HG03457 (cell line): ENCODE measurements around the gene MOB2.

ENCODE experiments used
- ATAC-seq: cut with Tn5 transposase; IDR thresholded peaks from one replicate; pipeline ENCODE4 v1.9.1; 2021; ENCODE audit warnings: moderate number of reproducible peaks; ENCODE audit not compliant: unreplicated experiment

The MOB2 gene

DNA sequence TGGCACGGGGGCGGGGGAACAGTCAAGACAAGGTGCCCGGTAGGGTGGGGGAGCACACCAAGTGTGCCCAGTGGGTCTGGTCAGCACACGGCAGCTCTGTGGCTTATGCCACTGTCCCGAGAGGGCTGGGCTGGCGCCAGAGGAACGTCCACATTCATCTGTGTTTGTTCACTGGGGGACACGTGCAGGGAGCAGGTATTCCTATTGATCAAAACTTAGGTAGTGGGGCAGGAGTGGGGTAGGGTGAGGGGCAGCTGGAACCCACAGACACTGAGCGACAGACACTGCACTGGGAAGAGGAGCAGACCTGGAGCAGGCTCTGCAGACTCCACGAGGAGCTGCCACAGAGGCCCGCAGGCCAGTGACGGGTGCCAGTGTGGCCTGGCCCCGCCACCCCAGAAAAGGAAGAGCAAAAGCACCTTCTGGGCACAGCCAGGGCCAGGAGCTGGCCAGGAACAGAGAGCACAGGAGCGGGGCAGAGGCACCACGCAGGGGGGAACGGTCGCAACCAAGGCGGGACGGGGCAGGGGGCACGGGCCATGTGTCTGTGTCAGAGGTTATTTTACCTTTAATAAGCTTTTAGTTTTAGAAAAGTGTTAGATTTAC lies 2.1 kb upstream of the MOB2 start:
- ATAC-seq, result no peak

DNA sequence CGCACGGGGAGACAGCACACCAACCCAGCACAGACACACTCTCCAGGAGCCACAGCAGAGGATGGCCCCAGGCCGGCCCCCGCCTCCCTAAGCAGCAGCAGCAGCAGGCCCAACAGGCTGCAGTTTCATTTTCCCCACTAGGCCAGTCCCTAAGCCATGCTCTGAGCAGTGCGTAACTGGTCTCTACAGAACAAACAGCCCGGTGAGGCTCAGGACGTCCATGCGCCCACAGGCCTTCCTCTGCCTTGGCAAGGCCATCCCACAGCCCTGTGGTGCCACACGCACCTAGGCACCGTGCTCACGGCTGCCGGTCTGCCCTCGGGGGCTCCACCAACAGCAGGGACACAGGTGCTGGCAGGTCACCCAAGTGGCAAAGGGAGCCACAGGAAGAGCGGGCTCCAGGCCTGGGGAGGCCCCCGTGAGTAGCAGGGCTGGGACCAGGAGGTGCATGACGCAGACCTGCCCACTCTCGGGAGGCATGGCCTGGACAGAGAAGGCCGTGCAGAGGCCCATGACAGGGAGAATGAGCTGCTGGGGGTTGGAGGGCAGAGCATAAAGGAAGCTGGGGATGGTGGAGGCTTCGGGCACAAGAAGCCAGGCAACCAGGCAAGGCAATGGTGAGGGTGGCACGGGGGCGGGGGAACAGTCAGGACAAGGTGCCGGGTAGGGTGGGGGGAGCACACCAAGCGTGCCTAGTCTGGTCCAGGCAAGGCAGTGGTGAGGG lies 1.4 kb upstream of the MOB2 start:
- ATAC-seq, result no peak

DNA sequence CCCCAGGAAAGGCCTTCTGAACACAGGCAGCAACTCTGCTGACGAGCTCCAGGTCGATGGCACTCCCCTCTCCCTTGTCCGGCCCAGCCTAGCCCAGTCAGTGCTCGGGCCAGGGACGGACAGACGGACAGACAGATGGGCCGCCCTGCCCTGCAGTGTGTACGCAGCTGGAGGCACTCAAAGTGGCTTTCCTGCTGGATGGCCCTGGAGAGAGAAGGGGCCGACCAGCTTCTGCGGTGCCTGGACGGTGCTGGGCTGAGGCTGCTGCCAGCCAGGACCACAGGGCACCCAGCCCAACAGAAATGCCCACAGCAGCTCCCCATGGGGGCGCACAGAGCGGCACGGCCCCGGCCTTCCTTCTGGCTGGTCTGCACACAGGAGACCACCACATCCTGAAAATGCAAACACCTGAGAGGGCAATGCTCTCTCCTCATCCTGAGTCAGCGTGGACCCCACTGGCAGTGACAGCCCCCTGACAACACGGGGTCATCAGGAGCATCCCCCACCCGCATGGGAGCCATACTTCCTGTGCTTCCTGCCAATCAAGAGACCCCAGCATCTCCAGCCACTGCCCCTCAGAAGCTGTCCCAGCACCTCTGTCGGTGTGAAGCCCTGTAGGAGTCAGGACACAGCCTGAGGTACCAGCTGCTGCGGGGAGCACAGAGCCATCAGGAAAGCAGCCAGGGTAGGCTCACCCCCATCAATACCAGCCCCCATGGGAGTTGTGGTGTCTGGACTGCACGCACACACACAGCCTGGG lies 692 bp upstream of the MOB2 start:
- ATAC-seq, result no peak

DNA sequence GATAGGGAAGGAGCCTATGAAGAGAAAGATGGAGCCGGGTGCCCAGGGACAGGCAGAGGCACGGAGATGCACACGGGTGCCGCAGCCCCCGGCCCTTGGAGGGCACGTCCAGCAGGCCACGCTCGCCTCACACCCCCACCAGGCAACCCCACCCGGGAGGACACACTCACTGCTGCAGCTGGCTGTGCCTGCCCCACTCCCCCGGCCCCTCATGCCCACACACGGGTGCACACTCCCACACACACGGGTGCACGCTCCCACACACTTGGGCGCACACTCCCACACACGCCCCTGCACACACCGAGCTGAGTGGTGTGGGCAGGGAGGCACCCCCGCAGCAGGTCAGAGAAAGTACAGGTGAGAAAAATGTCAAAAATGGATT lies 1.1 kb downstream of the MOB2 start:
- no peak for ATAC-seq

DNA sequence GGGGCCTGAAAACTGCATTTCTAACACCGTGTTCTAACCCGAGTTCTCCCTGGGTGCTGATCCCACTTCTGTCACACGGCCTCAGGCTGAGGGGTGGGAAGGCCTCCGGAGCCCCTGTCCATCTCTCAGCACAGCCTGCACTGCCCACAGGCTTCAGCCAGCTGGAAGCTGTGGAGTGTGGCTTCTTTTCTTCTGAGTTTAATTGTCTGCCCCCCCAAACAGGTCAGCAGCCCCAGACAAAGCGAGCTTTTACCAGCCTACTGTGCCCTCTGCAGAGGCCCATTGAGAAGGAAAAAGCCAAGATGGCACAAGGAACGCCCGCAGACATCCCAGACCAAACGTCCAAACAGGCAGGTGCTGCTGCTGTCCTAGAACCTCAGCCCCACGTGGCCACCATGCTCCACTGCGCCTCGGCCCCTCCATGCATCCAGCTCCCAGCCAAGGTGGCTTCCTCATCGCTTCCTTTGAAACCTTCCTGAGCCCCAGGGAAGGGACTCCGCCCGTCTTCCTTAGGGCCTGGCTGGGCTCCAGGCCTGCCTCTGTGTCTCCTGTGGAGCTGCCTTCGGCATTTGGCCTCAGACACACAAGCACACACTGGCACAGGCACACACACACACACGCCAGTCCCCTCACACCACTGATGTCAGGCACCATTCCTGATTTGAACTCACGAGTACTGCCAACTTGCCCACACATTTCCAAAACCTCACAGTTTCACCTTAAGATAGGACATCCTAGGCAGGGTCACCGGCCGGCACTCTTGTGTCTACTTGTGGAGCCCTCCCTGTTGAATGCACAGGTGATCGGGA lies 1.7 kb downstream of the MOB2 start:
- no peak for ATAC-seq

DNA sequence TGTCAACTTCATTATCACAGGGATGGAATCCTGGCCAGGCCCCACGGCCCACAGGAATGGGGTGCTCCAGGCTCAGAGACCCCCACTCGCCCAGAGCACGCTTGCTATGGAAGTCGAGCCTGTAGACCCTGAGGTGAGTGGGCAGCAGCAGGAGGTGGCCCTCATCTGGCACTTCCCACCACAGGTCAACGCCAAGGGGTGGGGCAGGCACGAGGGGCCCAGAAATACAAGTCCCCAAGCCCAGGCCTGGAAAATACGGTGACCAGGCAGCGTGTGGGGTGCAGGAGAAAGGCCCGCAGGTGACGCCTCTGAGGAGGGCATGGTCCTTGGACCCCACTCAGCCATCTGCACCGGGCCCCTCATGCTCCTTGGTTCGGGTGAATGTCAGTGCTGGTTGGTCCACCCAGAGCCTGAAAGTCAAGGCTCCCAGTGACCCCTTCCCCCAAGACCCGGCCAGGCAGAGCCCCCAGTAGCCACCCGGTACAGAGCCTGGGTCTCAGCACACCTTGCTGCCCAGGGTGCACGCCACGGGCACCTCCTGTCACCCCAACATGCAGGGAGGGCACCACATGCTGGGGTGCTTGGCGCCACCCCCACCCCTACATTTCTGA lies 2.4 kb downstream of the MOB2 start:
- ATAC-seq, result no peak

DNA sequence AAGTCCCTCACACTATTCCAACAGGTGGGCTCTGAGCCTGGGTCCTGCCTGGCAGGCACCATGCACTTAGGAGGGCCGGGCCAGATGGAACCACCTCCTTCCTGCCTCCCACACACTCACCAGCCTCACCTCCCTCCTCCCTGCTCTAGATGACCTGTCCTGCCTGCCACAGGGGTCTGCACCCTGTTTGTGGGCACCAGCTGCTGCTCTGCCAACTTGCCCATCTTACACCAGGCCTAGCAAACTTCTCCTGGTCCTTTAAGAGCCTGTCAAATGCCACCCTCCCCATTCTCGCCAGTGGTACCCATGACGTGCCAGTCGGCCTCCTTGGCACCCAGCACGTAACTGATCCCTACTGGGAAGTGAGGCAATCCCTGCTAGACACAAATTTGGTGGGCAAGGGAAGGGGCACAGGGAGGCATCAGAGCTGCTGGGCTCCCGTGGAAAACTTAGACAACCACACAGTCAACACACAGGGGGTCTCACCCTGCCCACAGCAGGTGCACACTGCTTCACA lies 3.1 kb downstream of the MOB2 start:
- ATAC-seq, result no peak

DNA sequence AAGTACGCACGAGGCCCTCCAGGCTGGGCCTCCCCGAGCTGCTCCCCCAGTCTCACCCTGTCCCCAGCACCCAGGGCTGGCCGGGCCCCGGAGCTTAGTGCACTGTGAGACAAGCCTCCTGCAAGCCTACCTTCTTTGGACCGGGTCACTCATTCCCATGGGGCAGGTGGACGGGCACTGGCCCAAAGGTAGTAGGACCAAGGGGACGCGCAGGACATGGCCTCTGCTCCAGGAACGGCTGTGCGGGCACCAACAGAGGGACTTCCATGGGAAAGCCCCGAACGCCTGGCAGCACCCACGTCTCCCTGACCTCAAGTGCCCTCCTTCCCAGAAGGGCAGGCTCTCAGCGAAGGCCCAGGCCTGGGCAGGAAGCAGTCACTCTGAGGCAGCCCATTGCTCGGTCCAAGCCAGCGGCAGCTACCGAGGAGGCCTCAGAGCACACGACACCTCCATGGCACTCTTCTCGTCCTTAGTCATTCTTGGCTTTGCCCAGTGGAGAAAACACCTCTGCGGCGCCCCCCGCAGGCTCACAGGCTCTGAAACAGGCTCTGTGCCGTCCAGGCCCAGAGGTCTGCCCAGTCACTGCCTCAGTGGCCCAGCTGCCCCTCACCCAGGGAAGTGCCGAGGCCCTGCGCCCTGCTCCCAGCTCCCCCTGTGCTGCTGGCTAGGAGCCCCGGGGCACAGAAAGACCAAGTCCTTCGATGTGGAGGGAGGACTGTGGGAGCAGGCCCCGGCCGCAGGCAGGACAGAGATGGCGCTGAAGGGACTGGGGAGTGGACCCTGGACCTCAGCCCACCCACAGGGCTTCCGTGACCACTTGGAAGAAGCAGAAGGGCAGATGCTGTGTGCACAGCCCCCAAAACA lies 3.8 kb downstream of the MOB2 start:
- no peak for ATAC-seq

DNA sequence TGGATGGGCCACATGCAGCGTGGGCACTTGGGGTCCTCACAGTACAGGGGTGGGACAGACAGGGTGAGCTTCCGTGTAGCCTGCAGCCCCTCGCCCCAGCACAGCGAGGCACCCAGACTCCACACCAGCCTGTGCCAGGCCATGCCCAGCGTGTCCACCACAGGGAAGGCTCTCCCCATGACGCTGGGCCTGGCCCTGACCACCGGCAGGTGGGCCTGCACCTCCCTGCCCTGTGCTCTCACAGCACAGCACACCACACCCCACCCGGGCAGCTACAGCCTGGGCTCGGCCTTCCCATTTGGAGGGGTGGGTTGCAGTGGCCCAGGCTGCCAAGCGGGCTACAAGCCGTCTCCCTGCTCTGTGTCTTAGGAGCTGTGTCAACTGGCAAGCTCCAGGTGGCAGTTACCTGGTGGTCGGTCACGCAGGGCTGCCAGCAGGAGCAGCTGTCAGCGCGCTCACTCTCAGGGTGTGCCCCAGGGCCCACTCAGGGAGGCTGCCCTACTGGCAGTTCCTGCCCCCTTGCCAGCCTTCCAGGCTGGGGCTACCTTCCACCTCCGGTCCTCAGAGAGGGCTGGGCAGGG lies 4.6 kb downstream of the MOB2 start:
- ATAC-seq, result no peak

DNA sequence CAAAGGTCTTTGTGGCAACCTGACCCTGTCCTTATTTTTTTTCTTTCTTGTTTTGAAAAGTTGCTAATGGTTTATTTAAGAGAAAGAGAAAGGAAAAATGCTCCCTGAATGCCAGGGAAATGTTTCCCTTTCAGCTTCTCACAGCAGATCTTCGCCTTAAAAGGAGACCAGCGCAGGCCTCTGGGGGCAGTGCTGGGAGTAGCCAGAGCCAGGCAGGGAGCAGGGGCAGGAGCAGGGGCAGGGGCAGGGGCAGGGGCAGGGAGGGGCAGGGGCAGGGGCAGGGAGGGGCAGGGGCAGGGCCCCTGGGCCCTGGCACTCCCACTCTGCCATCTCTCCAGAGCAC lies 5.1 kb downstream of the MOB2 start:
- no peak for ATAC-seq

DNA sequence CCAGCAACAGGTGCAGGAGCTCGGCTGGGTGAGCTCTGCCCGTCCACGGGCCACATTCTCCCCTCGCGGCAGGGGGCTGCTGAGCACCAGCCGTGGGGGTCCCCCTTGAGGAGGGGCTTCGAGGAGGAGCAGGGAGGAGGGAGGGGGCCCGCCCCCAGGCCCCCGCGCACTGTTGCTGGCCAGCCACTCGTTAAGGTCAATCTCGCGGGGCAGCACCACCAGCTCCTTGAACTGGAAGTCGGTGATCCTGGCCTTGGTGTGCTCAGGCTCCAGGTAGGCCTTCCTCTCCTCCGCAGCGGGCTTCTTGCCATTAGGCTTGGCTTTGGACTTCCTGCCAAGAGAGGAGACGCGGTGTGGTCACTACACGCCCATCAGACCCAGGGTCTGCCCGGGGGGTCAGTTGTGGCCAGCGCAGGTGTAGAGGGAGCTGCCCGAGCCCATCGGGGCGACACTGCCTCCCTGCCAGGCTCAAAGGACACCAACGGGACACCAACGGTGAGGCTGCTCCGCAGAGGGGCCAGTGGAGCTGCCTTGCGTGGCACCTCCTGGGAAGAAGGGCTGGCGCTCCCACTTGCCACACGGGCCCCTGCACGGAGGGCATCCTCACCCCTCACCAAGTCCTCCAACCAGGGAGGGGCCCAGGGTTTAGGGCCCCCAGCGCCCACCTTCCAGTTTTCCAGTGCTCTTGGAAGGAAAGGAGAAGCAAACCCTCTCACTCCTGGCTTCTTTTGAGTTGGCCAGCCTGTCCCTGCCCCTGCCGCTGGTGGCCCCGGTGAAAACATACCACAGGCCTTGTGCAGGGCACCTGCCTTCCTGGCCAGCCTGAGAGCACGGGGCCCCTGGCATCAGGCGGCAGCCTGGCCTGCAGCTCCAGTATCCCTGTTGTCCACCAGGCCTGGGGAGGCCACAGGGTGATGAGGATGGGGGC lies 5.8 kb downstream of the MOB2 start:
- ATAC-seq, result no peak

DNA sequence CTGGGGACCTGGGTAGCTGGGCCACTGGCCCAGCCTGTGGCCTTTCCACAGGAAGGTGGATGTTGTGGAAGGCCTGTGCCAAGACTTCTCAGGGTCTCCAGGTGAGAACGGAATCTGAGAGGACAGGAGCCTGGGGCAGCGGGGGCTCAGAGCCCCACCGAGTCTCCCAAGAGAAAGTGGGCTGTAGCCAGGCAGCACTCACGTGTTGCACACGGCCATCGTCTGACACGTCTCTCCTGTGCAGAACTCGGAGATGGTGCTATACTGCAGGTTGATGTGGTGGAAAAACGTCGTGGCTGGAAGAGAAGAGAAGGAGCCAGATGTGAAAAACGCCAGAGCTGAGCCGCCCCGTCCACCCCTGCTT lies 6.4 kb downstream of the MOB2 start:
- ATAC-seq, result no peak

DNA sequence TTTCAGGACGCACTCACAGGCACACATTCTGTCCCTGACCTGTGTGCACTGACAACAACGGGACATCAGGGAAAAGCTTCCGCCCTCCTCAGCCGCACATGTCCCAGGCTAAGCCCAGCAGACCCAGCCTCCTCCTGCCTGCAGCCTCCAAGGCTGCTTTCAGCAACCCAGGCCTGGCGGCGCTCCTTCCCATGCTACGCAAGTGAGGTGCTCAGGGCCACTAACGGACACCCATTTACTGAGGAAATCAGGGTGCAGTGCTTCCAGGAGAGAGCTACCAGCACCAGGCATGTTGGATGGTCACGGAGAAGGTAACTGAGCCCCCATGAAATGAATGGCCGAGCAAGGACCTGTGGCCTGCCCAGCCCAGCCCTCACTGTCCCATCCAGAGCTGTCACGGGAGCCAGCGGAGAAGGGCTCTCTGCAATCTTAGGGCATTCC lies 6.9 kb downstream of the MOB2 start:
- ATAC-seq, result no peak

DNA sequence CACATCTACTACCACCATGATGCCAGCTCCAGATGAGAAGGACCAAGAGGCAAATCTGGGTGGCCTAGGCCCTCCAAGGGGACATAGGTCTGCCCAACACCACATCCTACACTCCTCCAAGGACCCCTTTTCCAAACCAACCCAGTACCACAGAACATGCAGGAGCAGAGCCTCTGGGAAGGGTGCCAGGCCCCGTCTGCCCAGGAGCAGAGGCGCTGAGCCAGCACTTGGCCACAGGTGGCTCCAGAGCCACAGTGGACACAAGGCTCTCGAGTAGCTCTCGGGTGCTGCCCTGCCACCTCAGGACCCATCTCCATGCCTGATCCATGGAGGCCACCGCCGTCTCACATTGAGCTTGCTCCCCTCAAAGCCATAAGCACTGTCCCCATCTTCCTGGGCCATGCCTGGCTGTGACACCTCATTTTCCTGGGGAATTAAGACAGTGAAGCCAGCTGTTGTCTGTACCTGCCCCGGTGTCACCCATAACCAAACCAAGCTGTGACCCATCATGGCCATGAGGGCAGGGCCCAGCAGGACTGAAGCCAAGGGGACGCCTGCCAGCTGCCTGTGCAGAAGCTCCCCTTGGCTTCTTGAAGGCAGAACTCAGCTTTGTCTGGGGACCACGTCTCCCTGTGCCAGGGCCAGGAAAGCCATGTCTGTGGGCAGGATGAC lies 7.4 kb downstream of the MOB2 start:
- ATAC-seq, result no peak

DNA sequence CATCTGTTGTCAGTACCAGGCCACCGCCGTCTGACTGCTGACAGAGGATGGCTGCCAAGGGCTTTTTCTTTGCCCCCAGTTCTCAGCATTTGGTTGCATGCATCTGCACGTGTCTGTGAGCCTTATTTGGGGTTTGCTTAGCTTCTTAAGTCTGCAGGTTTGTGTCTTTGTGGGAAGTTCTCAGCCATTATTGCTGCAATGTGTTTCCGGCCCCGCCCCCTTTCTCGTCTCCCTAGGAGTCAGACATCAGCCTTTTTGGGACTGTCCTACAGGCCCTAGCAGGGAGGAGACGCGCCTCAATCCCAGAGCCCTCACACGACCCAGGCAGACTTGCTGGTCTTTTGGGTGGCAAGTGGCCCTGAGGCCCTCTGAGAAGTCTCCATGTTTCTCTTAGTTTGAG lies 8.0 kb downstream of the MOB2 start:
- ATAC-seq, result no peak

DNA sequence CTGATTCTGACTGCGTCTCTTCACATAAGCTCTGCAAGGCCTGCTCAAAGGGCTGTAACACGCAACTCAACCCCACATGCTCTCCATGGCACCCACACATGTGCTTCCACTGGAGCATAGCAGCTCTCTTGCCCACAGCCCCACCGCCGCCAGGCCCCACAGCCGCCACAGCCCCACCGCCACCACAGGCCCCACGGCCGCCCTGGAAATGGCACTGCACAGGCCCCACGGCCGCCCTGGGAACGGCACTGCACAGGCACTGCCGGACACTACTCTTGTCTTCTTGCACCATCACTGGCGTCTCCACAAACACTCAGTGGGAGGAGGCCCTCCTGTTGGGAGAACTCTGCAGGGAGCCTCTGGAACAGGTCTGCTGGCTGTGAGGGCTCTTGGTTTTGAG lies 8.6 kb downstream of the MOB2 start:
- ATAC-seq, result no peak

DNA sequence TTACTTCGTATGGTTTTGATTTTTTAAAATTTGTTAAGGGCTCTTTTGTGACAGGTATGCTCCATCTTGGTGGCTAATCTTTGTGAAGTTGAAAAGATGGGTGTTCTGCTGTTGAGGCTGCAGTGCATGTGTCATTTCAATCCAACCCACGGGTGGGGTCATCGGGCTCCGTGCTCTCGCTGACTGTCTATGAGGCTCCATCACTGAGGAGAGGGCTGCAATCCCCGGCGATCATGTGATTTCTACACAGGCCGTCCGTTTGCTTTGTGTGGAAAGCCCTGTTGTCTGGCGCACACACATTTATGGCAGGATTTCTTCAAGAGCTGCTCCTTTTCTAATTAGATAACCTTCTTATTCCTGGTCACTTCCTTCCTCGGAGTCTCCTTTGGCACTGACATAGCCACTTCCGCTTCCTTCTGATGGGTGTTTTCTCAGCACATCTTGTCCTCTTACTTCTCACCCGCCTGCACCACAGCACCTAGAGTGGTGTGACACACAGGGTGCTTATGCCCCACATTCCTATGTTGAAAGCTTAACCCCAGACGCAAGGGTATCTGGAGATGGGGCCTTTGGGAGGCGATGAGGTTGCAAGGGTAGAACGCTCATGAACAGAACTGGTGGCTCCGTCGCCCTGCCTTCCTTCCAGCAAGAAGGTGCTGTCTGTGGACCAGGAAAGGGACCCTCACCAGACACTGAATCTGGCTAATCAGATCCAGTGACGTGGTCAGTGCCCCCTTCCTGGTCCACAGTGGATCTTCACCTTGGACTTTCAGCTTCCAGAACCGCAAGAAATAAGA lies 9.4 kb downstream of the MOB2 start:
- no peak for ATAC-seq
